C4-2B (cell line): ENCODE measurements around the gene GPR157.

Experiments
- ZFX ChIP-seq: fragments of 450-650 bp; IDR thresholded peaks from 2 replicates; pipeline ENCODE4 v1.6.1; 2017
- TF ChIP-seq, protein P1 (sequence below): fragments of 450-650 bp; conservative IDR thresholded peaks from 2 replicates; pipeline ENCODE4 v1.5.1; 2017; ENCODE audit warnings: mild to moderate bottlenecking

GRCh38 chr1:9161342-9161741, 32.4 kb upstream of the GPR157 start:
- TF ChIP-seq, protein P1, sequence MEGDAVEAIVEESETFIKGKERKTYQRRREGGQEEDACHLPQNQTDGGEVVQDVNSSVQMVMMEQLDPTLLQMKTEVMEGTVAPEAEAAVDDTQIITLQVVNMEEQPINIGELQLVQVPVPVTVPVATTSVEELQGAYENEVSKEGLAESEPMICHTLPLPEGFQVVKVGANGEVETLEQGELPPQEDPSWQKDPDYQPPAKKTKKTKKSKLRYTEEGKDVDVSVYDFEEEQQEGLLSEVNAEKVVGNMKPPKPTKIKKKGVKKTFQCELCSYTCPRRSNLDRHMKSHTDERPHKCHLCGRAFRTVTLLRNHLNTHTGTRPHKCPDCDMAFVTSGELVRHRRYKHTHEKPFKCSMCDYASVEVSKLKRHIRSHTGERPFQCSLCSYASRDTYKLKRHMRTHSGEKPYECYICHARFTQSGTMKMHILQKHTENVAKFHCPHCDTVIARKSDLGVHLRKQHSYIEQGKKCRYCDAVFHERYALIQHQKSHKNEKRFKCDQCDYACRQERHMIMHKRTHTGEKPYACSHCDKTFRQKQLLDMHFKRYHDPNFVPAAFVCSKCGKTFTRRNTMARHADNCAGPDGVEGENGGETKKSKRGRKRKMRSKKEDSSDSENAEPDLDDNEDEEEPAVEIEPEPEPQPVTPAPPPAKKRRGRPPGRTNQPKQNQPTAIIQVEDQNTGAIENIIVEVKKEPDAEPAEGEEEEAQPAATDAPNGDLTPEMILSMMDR = no peak
- TF ChIP-seq ZFX = no peak
